IMR-90 (cell line): Measurements from ENCODE around the gene SERPINA5. TPM values are rescaled to one million over a fixed set of nuclear protein-coding genes. Genes with fewer than 3 reads are reported as not detected.

Source experiments
- ATAC-seq: fragments of 200-7000 bp; cut with Tn5 transposase; 2 replicates; pipeline ENCODE4 v1.9.1; 2020; ENCODE audit warnings: low read depth, mild to moderate bottlenecking, moderate library complexity
- BruUV-seq: library from RNA; stranded (reverse); fragments of 400-500 nt; replicated peaks from 2 replicates; lab custom pipeline; 2021; lab: Mats Ljungman, UMichigan
- CTCF ChIA-PET: fragments of 300-600 bp; formaldehyde crosslinking; extraction: SDS; loops from one replicate; lab custom pipeline; 2021; ENCODE audit warnings: antibody characterized with exemption; lab: Yijun Ruan, JAX
- POLR2A ChIA-PET: fragments of 300-600 bp; sonication (Branson Sonifier 250); formaldehyde crosslinking; loops from one replicate; lab custom pipeline; 2022; ENCODE audit warnings: antibody characterized with exemption; ENCODE audit not compliant: unreplicated experiment; lab: Charles Lee
- DNase-seq: peaks from one replicate; pipeline ENCODE4 v3.0.0; 2013
- H2AFZ ChIP-seq: replicated peaks from 2 replicates; pipeline ENCODE3; 2013; ENCODE audit warnings: low read length, mild to moderate bottlenecking; ENCODE audit not compliant: poor library complexity
- H2AK5ac ChIP-seq: 2 replicates; pipeline ENCODE4 v1.6.1; 2013; ENCODE audit warnings: low read depth, low read length, inconsistent platforms
- H2AK9ac ChIP-seq: replicated peaks from 2 replicates; pipeline ENCODE3; 2013; ENCODE audit warnings: mild to moderate bottlenecking, low read depth, low read length, moderate library complexity; ENCODE audit not compliant: poor library complexity
- H2BK120ac ChIP-seq: 2 replicates; pipeline ENCODE4 v1.6.1; 2013; ENCODE audit warnings: low read depth, low read length, inconsistent platforms
- H2BK15ac ChIP-seq: 3 replicates; pipeline ENCODE4 v1.6.1; 2013; ENCODE audit warnings: low read depth, low read length, inconsistent platforms
- H2BK20ac ChIP-seq: 2 replicates; pipeline ENCODE4 v1.6.1; 2013; ENCODE audit warnings: low read depth, mild to moderate bottlenecking, inconsistent platforms, low read length, moderate library complexity
- H2BK5ac ChIP-seq: 2 replicates; pipeline ENCODE4 v1.6.1; 2013; ENCODE audit warnings: mild to moderate bottlenecking, low read depth, low read length, inconsistent platforms; ENCODE audit not compliant: poor library complexity, severe bottlenecking
- H3K14ac ChIP-seq: replicated peaks from 2 replicates; pipeline ENCODE4 v1.6.1; 2013; ENCODE audit warnings: low read depth, low read length, inconsistent platforms
- H3K18ac ChIP-seq: 2 replicates; pipeline ENCODE4 v1.6.1; 2013; ENCODE audit warnings: low read depth, low read length, control low read depth
- H3K23ac ChIP-seq: 2 replicates; pipeline ENCODE4 v1.6.1; 2013; ENCODE audit warnings: low read depth, low read length, inconsistent platforms
- H3K27ac ChIP-seq: 2 replicates; pipeline ENCODE4 v1.5.1; 2013; ENCODE audit warnings: mild to moderate bottlenecking, control low read depth, low read length; ENCODE audit not compliant: insufficient read depth
- H3K27me3 ChIP-seq: 2 replicates; pipeline ENCODE4 v1.6.1; 2013; ENCODE audit warnings: low read length; ENCODE audit not compliant: control insufficient read depth, insufficient read depth
- H3K36me3 ChIP-seq: 2 replicates; pipeline ENCODE4 v1.6.1; 2013; ENCODE audit warnings: low read length, mixed read lengths; ENCODE audit not compliant: control insufficient read depth, insufficient read depth
- H3K4ac ChIP-seq: 2 replicates; pipeline ENCODE4 v1.6.1; 2013; ENCODE audit warnings: low read depth, low read length, inconsistent platforms
- H3K4me1 ChIP-seq: 2 replicates; pipeline ENCODE4 v1.6.1; 2013; ENCODE audit warnings: low read length, mixed read lengths; ENCODE audit not compliant: control insufficient read depth, insufficient read depth
- H3K4me2 ChIP-seq: 2 replicates; pipeline ENCODE4 v1.6.1; 2013; ENCODE audit warnings: low read depth, mild to moderate bottlenecking, control low read depth, low read length, moderate library complexity
- H3K4me3 ChIP-seq: 2 replicates; pipeline ENCODE4 v1.5.1; 2013; ENCODE audit warnings: low read depth, mild to moderate bottlenecking, control low read depth, low read length, moderate library complexity; ENCODE audit not compliant: insufficient read depth
- H3K56ac ChIP-seq: 2 replicates; pipeline ENCODE4 v1.6.1; 2013; ENCODE audit warnings: low read length, inconsistent platforms; ENCODE audit not compliant: insufficient read depth; ENCODE audit errors: extremely low read depth
- H3K79me1 ChIP-seq, 2 experiments: 2 replicates each; pipeline ENCODE4 v1.6.1; 2013; ENCODE audit warnings: low read length in 2 of 2, inconsistent platforms in 1 of 2, low read depth in 1 of 2
- H3K9ac ChIP-seq: 2 replicates; pipeline ENCODE4 v1.6.1; 2013; ENCODE audit warnings: low read depth, low read length, control low read depth
- H3K9me1 ChIP-seq: 2 replicates; pipeline ENCODE4 v1.6.1; 2013; ENCODE audit warnings: low read length, inconsistent platforms; ENCODE audit not compliant: insufficient read depth
- H3K9me3 ChIP-seq: 2 replicates; pipeline ENCODE4 v1.6.1; 2013; ENCODE audit warnings: low read length; ENCODE audit not compliant: control insufficient read depth, insufficient read depth
- H4K20me1 ChIP-seq: 2 replicates; pipeline ENCODE4 v1.6.1; 2013; ENCODE audit warnings: low read length, inconsistent platforms; ENCODE audit not compliant: insufficient read depth
- H4K5ac ChIP-seq: 2 replicates; pipeline ENCODE4 v1.6.1; 2013; ENCODE audit warnings: mild to moderate bottlenecking, low read depth, low read length, control low read depth
- H4K8ac ChIP-seq, 2 experiments: 2 replicates each; pipeline ENCODE4 v1.6.1; 2013; ENCODE audit warnings: low read depth in 2 of 2, low read length in 2 of 2, control low read depth in 1 of 2, inconsistent platforms in 1 of 2
- H4K91ac ChIP-seq: 2 replicates; pipeline ENCODE4 v1.6.1; 2013; ENCODE audit warnings: low read depth, low read length, inconsistent platforms; ENCODE audit not compliant: insufficient read depth
- CEBPB ChIP-seq: IDR thresholded peaks from 2 replicates; pipeline ENCODE4 v1.6.1; 2012; ENCODE audit warnings: low read depth, low read length, improper control_type of control experiment
- MAZ ChIP-seq: IDR thresholded peaks from 2 replicates; pipeline ENCODE4 v1.6.1; 2012; ENCODE audit warnings: low read depth, mild to moderate bottlenecking, low read length, improper control_type of control experiment, moderate library complexity, borderline replicate concordance
- WGBS, 2 experiments: methylation state at CpG; one replicate each; pipeline versions ENCODE4 v1.1.5 to v1.1.7; 2013; ENCODE audit warnings: missing lambda C conversion rate in 2 of 2; ENCODE audit not compliant: insufficient read length in 1 of 2; ENCODE audit errors: extremely low coverage in 2 of 2; 5-methylcytosine and 5-hydroxymethylcytosine counted together
- dilution Hi-C: fragments of 300-500 bp; cut with HindIII; formaldehyde crosslinking; loops from one replicate; pipeline ENCODE4 v1.14.3; 2018; ENCODE audit warnings: low sequenced_read_pairs; ENCODE audit not compliant: unreplicated experiment
- in situ Hi-C: fragments of 300-500 bp; cut with MboI; formaldehyde crosslinking; loops from 3 replicates; pipeline ENCODE4 v1.14.3; 2019; ENCODE audit warnings: low sequenced_read_pairs, inconsistent platforms, mixed read lengths
- intact Hi-C: fragments of 100-400 bp; cut with micrococcal nuclease; formaldehyde crosslinking; loops from 2 replicates; pipeline ENCODE4 v1.10.0; 2022
- polyA plus RNA-seq, 3 experiments: library from polyadenylated mRNA; depleted of rRNA; stranded (reverse); fragments of >200 nt; gene quantifications; 2 replicates each; pipeline ENCODE4 v1.2.3, GENCODE V29; 2012; ENCODE audit warnings: low replicate concordance in 1 of 3
- total RNA-seq: library from RNA; depleted of rRNA; stranded (reverse); fragments of >200 nt; gene quantifications from 2 replicates; pipeline ENCODE4 v1.2.3, GENCODE V29; 2012
- TF ChIP-seq, protein P1 (sequence below): fragments of 150-350 bp; IDR thresholded peaks from 2 replicates; pipeline ENCODE4 v1.6.1; 2016; ENCODE audit warnings: low read depth, mild to moderate bottlenecking, low read length, moderate library complexity, borderline replicate concordance
- TF ChIP-seq, protein P2 (sequence below): fragments of 150-350 bp; IDR thresholded peaks from 2 replicates; pipeline ENCODE4 v1.6.1; 2017; ENCODE audit warnings: mild to moderate bottlenecking, antibody characterized with exemption, low read length, low read depth

The SERPINA5 gene
- total and polyA plus RNA-seq, 2 of the 4 experiments (the other 2 are of a cell fraction), result not detected

DNA sequence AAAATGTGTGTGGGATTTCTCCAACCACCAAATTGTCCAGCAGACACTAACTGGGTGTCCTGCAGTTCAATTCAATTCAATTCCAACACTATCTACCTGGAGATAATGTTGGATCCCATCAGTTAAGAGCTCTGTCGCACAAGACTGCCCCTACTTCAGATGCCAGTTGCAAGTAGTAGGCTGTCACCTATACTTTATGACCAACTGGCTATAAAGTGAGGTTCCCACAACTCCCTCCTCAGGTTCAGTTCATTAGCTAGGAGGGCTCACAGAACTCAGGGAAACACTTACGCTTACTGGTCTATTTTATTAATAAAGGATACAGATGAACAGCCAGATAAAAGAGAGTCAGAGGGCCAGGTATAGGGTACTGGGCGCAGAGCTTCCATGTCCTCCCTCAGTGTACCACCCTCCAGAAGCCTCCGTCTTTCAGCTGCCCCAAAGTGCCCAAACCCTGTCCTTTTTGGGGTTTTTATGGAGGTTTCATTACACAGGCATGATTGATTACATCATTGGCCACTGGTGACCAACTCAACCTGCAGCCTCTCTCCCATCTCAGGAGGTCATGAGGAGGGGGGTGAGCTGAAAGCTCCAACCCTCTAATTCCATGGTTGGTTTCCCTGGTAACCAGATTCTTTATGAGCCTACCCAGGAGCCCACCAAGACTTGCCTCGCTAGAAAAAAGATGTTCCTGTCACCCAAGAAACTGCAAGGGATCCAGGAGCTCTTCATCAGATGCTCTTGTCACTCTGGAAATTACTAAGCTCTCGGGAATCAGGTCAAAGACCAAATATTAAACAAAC, 7.5 kb upstream of the SERPINA5 start:
- in situ Hi-C loops (no loop called here), dilution Hi-C loops (no loop called here), intact Hi-C loops (no loop called here)
- BruUV-seq, result no TSS peak
- POLR2A ChIA-PET, result no interaction called here
- Histone ChIP-seq H3K56ac (no peak overlapping the region), H2BK120ac (no peak overlapping the region), H2AK9ac (no peak overlapping the region), H3K36me3 (no peaks in the 10 kb centered on the region), H4K5ac (no peak overlapping the region), H2AFZ (no peak overlapping the region), H3K9ac (no peak overlapping the region), H3K9me1 (no peaks in the 10 kb centered on the region), H3K27ac (no peak overlapping the region), H3K4me1 (no peaks in the 10 kb centered on the region), H3K4ac (no peak overlapping the region), H2AK5ac (no peak overlapping the region), H3K18ac (no peak overlapping the region), H3K14ac (no peak overlapping the region), H4K91ac (no peak overlapping the region), H2BK20ac (no peak overlapping the region), H2BK15ac (no peak overlapping the region), H3K23ac (no peak overlapping the region), H2BK5ac (no peak overlapping the region), H3K9me3 (no peaks in the 10 kb centered on the region; the same call in 1 of the 2 replicates), H4K20me1 (no peaks in the 10 kb centered on the region), H3K79me1 (no peaks in the 10 kb centered on the region), H3K4me2 (no peak overlapping the region), H4K8ac (no peak overlapping the region), H3K27me3 (no peaks in the 10 kb centered on the region; the same call in 1 of the 2 replicates), H3K4me3 (no peak overlapping the region)
- no peak for TF ChIP-seq CEBPB
- TF ChIP-seq, protein P1, sequence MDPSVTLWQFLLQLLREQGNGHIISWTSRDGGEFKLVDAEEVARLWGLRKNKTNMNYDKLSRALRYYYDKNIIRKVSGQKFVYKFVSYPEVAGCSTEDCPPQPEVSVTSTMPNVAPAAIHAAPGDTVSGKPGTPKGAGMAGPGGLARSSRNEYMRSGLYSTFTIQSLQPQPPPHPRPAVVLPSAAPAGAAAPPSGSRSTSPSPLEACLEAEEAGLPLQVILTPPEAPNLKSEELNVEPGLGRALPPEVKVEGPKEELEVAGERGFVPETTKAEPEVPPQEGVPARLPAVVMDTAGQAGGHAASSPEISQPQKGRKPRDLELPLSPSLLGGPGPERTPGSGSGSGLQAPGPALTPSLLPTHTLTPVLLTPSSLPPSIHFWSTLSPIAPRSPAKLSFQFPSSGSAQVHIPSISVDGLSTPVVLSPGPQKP, result no peak
- TF ChIP-seq, protein P2, sequence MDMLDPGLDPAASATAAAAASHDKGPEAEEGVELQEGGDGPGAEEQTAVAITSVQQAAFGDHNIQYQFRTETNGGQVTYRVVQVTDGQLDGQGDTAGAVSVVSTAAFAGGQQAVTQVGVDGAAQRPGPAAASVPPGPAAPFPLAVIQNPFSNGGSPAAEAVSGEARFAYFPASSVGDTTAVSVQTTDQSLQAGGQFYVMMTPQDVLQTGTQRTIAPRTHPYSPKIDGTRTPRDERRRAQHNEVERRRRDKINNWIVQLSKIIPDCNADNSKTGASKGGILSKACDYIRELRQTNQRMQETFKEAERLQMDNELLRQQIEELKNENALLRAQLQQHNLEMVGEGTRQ, result no peak
- TF ChIP-seq MAZ, result no peak
- no CpG with 5 or more reads among the region's 6 CpGs for WGBS, 2 experiments
- ATAC-seq, result no peak
- CTCF ChIA-PET, result no interaction called here
- DNase-seq, result no peak
